GM23248 (cell line): ENCODE data around the gene GPR150.

ENCODE experiments used
- EZH2 ChIP-seq: fragments of 200-600 bp; sonication (generic); IDR thresholded peaks from 2 replicates; pipeline ENCODE4 v1.6.1; 2018; ENCODE audit warnings: antibody characterized with exemption, mild to moderate bottlenecking; ENCODE audit not compliant: insufficient read depth, poor library complexity, severe bottlenecking
- EZH2phosphoT487 ChIP-seq: fragments of 200-600 bp; sonication (generic); IDR thresholded peaks from 2 replicates; pipeline ENCODE4 v1.6.1; 2018; ENCODE audit warnings: antibody characterized with exemption, moderate library complexity, mild to moderate bottlenecking, low read depth; ENCODE audit not compliant: insufficient read depth

DNA sequence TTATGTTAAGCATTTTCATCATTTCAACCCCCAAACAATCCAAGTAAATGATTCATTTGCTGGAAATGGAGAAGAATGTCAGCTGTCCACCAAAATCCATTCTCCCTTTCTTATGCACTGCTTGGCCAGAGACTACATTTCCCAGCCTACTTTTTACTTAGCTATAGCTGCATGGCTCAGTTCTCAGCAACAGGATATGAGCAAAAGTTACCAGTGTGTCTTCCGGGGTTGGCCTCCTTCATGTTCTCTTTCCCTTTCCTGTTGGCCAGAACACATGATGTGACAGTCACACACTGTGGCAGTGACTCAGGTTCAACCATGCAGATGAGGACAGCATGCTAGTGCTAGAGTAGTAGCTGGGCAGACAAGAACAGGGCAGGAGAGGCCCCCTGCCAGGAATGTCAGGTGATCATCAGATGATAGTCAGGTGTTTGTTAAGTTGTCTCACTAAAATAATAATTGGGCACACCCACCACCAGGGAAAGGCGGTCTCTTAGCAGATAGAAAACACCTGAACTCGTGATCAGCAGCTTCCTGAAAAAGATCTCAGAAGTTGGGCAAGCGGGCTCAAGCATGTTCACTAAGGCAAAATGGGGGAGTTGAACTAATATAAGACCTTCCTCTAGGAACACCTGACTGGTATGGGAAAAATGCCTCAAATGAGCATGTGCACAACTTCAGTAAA, 12.2 kb downstream of the GPR150 start:
- no peak for TF ChIP-seq EZH2phosphoT487
- no peak for TF ChIP-seq EZH2
